NAMALWA (cell line): ENCODE measurements around the gene PNP.
"Not testable (repeated sequence)": the region's sequence is repeated elsewhere in the genome, so short reads cannot be mapped to it uniquely, and the experiment has no call there.

Source experiments
- DNase-seq: peaks from one replicate; pipeline ENCODE4 v3.0.0-alpha.2; 2015; ENCODE audit warnings: low spot score

Gene PNP

DNA sequence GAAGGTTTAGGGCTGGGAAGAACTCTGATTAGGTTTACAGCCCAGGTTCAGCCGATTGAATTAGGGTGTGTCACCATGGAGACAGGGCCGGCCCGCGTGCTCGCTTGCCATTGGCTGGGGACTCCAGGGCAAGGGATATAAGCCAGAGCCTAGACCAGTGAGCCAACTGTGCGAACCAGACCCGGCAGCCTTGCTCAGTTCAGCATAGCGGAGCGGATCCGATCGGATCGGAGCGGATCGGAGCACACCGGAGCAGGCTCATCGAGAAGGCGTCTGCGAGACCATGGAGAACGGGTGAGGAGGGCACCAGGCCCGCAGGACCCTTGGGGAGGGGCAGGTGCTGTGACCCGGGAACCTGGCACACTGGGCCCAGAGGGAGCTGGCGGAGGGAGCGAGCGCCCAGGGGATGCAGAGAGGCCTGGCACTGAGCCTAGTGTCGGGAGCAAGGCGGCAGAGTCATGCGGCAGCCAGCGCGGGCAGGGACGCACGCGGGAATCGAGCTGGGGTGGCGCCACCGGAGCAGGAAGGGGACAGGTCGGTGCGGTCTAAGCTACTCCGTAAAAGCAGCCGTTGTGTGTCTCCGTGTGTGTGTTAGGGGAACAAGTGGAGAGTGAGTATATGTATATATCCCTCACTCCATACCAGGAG, at the start of gene PNP:
PNP (plus strand) TSS at position 165 of the 648 bp plus-strand sequence; CDS start at position 284, 119 bp downstream.
- peak; percentile 96 for DNase-seq

GRCh38 chr14:20419419-20419818, 49.8 kb upstream of the PNP start:
- DNase-seq: peak; percentile 16

DNA sequence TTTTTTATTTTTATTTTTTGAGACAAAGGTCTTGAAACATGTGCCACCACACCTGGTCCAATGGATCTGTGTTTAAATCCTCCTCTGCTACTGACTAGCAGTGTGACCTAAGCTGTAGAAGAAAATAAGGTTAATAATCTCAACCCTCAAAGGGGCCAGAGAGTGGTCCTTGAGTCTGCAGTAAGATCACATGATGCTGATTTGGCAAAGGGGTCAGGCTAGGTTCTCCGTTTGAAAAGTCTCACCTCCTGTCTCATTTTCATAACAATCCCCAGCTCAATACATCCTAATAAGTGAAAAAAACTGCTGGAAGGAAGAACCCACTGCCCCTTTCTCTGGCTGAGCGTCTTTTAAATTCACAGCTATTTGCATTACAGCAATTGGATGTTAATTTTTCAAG, 47.9 kb upstream of the PNP start:
- no peak for DNase-seq

- DNase-seq: no peak
Measured at GRCh38 chr14:20422886-20423285, 46.3 kb upstream of the PNP start.

DNA sequence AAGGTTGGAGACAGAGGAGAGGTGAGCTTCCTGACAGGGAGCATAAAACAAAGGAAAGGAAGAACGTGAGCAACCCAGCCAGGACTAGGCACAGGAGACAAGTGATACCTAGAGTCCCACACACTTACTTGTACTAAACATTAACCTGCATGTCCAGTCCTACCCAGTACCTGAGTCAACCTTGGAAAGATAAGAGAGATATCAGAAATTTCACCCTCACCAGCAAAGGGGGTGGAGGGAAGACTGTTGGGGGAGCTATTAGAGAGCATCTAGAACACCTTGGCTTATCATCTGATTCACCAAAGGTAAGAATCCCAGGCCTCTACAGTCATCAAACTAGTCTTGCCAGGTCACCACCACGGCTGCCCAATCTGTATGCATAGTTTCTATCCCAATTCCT, 44.4 kb upstream of the PNP start:
- DNase-seq: no peak

DNA sequence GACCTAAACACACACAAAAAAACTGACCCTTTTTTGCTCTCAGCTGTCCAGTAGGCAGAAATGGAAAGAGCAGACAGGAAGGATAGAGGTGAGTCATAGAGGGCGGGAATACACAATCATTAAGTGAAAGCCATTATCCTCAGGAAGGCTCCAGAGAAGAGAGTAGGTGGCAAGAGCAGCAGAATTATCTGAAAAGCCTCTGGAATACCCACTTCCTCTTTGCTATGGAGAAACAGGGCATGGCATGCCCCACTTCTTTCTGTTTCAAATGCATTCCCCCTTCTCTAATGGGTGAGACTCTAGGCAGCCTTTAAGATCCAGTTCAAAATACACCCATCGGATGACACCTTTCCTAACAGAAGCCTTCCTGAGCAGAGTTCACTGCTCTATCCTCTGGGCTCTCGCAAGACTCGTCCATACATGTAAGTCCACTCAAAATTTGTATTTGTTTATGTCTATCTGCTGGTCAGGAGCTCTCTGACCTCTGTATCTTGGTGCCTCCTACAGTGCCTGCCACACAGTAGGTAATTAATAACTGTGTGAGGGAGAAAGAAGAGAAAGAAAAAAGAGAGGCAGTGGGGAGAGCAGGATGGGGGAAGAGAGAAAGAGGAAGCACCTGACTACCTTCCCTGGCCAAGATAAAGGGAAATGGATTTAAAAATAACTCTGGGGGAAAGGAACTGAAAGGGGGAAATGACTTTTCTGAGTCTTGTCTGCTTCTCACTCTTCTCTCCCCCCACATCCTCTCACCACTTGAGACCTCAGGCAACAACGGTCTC, 41.8 kb upstream of the PNP start:
- DNase-seq: peak; percentile 47

DNA sequence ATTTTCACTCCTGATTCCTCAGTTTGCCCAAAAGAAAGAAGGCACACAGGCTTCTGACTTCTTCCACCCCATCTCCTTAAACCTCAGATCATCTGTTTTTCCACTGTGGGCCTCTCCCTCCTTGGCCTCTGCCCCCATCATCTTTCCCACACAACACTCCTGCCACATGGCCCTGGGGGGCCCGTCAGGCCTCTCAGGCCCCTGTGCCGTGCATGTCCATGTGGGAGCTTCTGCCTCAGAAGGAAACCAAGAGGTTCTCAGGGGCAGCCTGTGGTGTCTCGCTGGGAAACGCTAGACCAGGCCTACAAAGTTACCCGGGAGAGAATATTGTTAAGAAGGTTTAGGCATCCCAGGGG, 41.2 kb upstream of the PNP start:
- no peak for DNase-seq

- DNase-seq: no peak
Measured at GRCh38 chr14:20428802-20429201, 40.4 kb upstream of the PNP start.

- no peak for DNase-seq
Measured at GRCh38 chr14:20429801-20430669, 39.2 kb upstream of the PNP start.

- DNase-seq: no peak
Measured at GRCh38 chr14:20434701-20435581, 34.3 kb upstream of the PNP start.

DNA sequence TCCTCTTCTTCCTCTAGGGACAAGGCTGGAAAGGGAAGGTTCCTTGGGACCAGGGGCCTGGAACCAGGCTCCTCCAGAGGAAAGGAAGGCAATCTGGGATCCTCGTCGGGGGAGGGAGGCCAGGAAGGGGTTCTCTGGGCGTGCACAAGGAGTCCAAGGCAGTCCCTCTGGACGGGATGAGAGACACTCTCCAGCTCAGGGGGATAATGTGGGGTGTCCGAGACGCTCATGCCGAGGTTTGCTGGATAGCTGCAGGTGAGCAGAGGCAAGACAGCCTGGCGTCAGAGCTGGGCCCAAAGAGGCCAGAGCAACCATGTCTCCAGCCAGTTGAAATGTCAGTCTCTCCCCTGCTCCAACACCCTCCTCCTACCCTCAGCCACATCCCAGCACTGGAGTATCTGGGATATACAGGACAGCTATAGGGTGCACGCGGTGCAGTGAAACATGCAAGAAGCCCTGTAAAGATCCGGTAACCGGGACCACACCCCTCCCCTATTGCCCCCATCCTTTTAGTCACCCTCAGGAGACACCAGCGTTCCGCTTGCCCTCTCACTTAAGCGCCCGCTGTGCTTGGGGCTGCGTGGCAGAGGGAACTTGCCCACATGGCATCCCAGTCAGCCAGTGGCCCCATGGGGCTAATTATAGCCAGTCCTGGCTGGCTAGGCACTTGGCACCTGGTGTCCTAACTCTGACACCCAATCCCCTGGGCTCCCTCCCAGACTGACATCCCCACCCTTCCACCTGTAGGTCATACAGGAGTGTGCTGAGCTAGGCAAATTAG, 33.4 kb upstream of the PNP start, which contains the start of gene KLHL33:
KLHL33 (minus strand) TSS at position 585 of the 781 bp plus-strand sequence; CDS start at position 230, 355 bp downstream.
- no peak for DNase-seq

- no peak for DNase-seq
Measured at GRCh38 chr14:20436363-20436755, 32.8 kb upstream of the PNP start.

DNA sequence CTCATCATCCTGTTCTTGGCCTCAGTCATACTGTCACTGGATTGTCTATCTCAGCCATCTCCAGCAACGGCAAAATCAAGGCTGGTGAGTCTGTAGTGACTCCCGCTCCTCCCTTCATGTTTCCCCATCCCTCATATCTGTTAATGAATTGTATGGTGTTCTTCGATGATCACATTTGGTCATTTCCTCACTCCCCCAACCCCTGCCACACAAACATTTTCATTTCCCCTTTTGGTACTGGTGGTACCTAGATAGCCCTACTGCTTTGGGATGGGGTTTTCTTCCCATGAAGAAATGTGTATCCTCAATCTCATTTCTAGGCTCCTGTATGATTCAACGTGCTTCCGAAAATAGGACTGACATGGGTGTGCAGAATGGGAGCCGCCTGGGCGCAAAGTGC, 30.5 kb upstream of the PNP start:
- no peak for DNase-seq

- no peak for DNase-seq
Measured at GRCh38 chr14:20440465-20440864, 28.7 kb upstream of the PNP start.

DNA sequence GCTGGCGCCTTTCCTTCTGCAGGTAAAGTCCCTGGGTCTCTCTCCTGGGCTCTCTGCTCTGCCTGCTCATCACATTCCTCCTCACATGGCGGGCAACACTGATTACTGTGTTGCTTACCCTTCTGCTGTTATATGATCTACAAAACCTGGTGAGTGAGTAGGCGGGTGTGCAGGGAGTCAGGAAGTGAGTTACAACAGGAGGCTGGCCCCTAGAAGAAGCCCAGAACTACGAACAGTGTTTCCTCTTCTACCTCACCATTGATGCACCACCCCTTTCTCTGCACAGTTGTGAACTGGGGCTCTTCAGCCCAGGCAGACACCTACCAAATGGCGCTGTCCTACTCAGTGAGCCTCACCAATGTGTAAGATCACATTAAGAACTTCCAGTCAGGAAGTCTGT, 28.3 kb upstream of the PNP start:
- no peak for DNase-seq

GRCh38 chr14:20441461-20441860, 27.7 kb upstream of the PNP start:
- DNase-seq: no peak

DNA sequence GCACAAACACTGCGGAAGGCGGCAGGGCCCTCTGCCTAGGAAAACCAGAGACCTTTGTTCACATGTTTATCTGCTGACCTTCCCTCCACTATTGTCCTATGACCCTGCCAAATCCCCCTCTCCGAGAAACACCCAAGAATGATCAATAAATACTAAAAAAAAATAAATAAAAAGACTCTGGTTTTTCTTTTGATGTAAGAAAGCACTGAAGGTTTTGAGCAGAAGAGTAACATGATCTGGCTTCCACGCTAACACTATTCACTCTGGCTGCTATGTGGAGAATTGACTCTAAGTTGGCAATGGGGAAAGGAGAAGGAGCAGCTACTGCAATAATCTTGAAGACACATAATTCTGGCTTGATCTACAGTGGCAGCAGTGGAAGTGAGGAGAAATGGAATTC, 25.6 kb upstream of the PNP start:
- not testable (repeated sequence) for DNase-seq

- DNase-seq: no peak
Measured at GRCh38 chr14:20446889-20447288, 22.3 kb upstream of the PNP start.

- DNase-seq: not testable (repeated sequence)
Measured at GRCh38 chr14:20452831-20453230, 16.4 kb upstream of the PNP start.

DNA sequence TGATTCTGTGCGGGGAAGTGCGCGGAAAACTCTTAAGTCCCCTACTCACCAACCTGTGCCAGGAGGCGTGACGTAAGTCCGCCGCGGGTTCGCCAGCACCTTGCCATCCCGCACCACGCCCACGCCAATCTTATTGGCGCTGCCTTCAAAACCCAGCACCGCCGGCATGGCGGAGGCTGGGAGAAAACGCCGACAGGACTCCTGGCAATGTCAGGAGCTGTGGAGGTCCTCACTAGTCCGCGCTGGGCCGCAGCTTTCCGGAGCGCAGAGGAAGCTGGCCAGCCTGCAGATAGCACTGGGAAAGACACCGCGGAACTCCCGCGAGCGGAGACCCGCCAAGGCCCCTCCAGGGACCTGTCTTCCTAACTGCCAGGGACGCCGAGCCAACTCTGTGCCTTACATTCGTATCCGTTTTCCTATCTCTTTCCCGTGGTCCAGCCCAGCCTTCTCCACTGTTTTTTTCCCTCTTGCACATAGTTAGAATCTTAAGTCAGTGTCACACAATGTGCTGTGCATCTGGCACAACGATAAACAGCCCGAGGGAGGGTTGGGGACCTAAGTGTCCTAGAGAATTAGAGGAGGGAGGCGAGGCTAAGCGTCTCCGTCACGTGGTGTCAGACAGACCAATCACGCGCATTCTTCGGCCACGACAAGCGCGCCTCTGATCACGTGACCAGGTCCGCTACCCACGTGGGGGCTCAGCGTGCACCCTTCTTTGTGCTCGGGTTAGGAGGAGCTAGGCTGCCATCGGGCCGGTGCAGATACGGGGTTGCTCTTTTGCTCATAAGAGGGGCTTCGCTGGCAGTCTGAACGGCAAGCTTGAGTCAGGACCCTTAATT, 14.5 kb upstream of the PNP start, which contains the start of the genes APEX1 and OSGEP:
APEX1 (plus strand) TSS at position 711 of the 839 bp plus-strand sequence. CDS start 420 bp downstream, outside the sequence.
OSGEP (minus strand) TSS at position 297 of the 839 bp plus-strand sequence; CDS start at position 168, 129 bp downstream.
- peak; percentile 99 for DNase-seq
